HepG2 (cell line): ENCODE results near the gene LGALS14. TPM values are rescaled to one million over a fixed set of nuclear protein-coding genes. Genes with fewer than 3 reads are reported as not detected.

Experiments used
- ARID5B ChIP-seq: IDR thresholded peaks from 2 replicates; pipeline ENCODE4 v1.4.0; 2020; ENCODE audit warnings: mild to moderate bottlenecking, missing genetic modification reagents
- FOXJ3 ChIP-seq: sonication (generic); formaldehyde crosslinking; IDR thresholded peaks from 2 replicates; pipeline ENCODE4 v1.4.0; 2020; ENCODE audit warnings: missing genetic modification reagents, mild to moderate bottlenecking, borderline replicate concordance
- FOXM1 ChIP-seq: sonication (generic); formaldehyde crosslinking; IDR thresholded peaks from 2 replicates; pipeline ENCODE4 v1.5.0; 2020; ENCODE audit warnings: missing genetic modification reagents
- HNF4G ChIP-seq, 2 experiments: sonication (generic) in 1 of 2; formaldehyde crosslinking in 1 of 2; IDR thresholded peaks; 2 replicates each; pipeline versions ENCODE4 v1.4.0 to v1.6.1; 2011 to 2020; ENCODE audit warnings: borderline replicate concordance in 2 of 2, low read depth in 2 of 2, mild to moderate bottlenecking in 2 of 2, low read length in 1 of 2, missing genetic modification reagents in 1 of 2, moderate library complexity in 1 of 2
- ISL2 ChIP-seq: sonication (generic); formaldehyde crosslinking; IDR thresholded peaks from 2 replicates; pipeline ENCODE4 v1.5.0; 2020; ENCODE audit warnings: missing genetic modification reagents
- NCOA2 ChIP-seq: sonication (generic); formaldehyde crosslinking; IDR thresholded peaks from 2 replicates; pipeline ENCODE4 v1.8.0; 2022; ENCODE audit warnings: inconsistent platforms
- PATZ1 ChIP-seq: sonication (generic); formaldehyde crosslinking; IDR thresholded peaks from 2 replicates; pipeline ENCODE4 v1.4.0; 2020; ENCODE audit warnings: missing genetic modification reagents
- PCBP1 ChIP-seq: fragments of 200-400 bp; formaldehyde crosslinking; IDR thresholded peaks from 2 replicates; pipeline ENCODE4 v1.6.1; 2017; ENCODE audit warnings: mild to moderate bottlenecking, low read depth, low read length, borderline replicate concordance
- SAP130 ChIP-seq: IDR thresholded peaks from 2 replicates; pipeline ENCODE4 v1.6.1; 2016; ENCODE audit warnings: low read depth
- SKI ChIP-seq: fragments of 450-650 bp; IDR thresholded peaks from one replicate; pipeline ENCODE4 v1.6.1; 2018; ENCODE audit warnings: mild to moderate bottlenecking; ENCODE audit not compliant: partially characterized antibody
- SOX13 ChIP-seq, 3 experiments: fragments of 450-650 bp in 1 of 3; sonication (generic) in 1 of 3; formaldehyde crosslinking in 1 of 3; IDR thresholded peaks in 2 of 3; conservative IDR thresholded peaks in 1 of 3; 2 replicates each; pipeline versions ENCODE4 v1.5.0 to v1.6.1; 2016 to 2020; ENCODE audit warnings: antibody characterized with exemption in 1 of 3, mild to moderate bottlenecking in 1 of 3, missing compliant biosample characterization in 1 of 3, missing genetic modification reagents in 1 of 3, moderate library complexity in 1 of 3
- SYNCRIP ChIP-seq: fragments of 200-400 bp; formaldehyde crosslinking; IDR thresholded peaks from 2 replicates; pipeline ENCODE4 v1.6.1; 2018; ENCODE audit warnings: mild to moderate bottlenecking, low read depth, low read length; ENCODE audit not compliant: insufficient read depth
- ZGPAT ChIP-seq: IDR thresholded peaks from 2 replicates; pipeline ENCODE4 v1.6.1; 2016; ENCODE audit warnings: mild to moderate bottlenecking
- ZNF142 ChIP-seq: sonication (generic); formaldehyde crosslinking; IDR thresholded peaks from 2 replicates; pipeline ENCODE4 v1.4.0; 2020; ENCODE audit warnings: missing genetic modification reagents
- ZNF30 ChIP-seq: sonication (generic); formaldehyde crosslinking; IDR thresholded peaks from 2 replicates; pipeline ENCODE4 v1.5.0; 2020; ENCODE audit warnings: mild to moderate bottlenecking, missing genetic modification reagents
- polyA plus RNA-seq, 8 experiments: library from polyadenylated mRNA; depleted of rRNA in 3 of 8; stranded (reverse) in 7 of 8; unstranded in 1 of 8; fragments of >200 nt; fragmentation: Illumina TruSeq in 4 of 8; extraction: Trizol in 4 of 8; gene quantifications; 2 replicates each; pipeline versions ENCODE4 v1.2.1 to v1.2.3, GENCODE V29; 2011 to 2016; ENCODE audit warnings: low read depth in 4 of 8, missing spikeins in 1 of 8, mixed read lengths in 1 of 8; ENCODE audit not compliant: insufficient read depth in 1 of 8
- total RNA-seq, 5 experiments: library from RNA; depleted of rRNA; stranded (reverse); fragments of >200 nt; fragmentation: Illumina TruSeq; extraction: Trizol; gene quantifications; 2 replicates each; pipeline ENCODE4 v1.2.3, GENCODE V29; 2016; ENCODE audit warnings: low read depth in 1 of 5

The LGALS14 gene
- total and polyA plus RNA-seq, 2 of the 13 experiments (the other 11 are each of a cell fraction or from before 2014, with no cell fraction given): not detected

- TF ChIP-seq ISL2 (CRISPR knock-in tag) (no peak), SAP130 (CRISPR knock-in tag) (peak; percentile 25; the same call in 1 of the 2 replicates), ZNF142 (CRISPR knock-in tag) (no peak), SOX13 (IDR thresholded peaks at IDR 0.05) (no peak), SOX13 (CRISPR knock-in tag; conservative IDR thresholded peaks at IDR 0.05 in 1 of 2, IDR thresholded peaks at IDR 0.05 in 1 of 2) (peak in 1 of 2 experiments; percentile 54; a peak in 1 of 4 replicates), SYNCRIP (no peak), NCOA2 (CRISPR knock-in tag) (peak; percentile 40; the same call in 1 of the 2 replicates), FOXJ3 (CRISPR knock-in tag) (peak; percentile 50; the same call in 1 of the 2 replicates), ARID5B (CRISPR knock-in tag) (peak; percentile 75), ZGPAT (CRISPR knock-in tag) (peak; percentile 30; the same call in 1 of the 2 replicates), SKI (peak; percentile 76), HNF4G (IDR thresholded peaks at IDR 0.05; ENCODE audit: borderline replicate concordance, low read depth, low read length) (0 out of 2 replicates have a peak, but pooled peaks have one; percentile 21), HNF4G (CRISPR knock-in tag; IDR thresholded peaks at IDR 0.05; ENCODE audit: borderline replicate concordance, low read depth) (no peak), PCBP1 (no peak), ZNF30 (no peak), PATZ1 (peak; percentile 44; the same call in 1 of the 2 replicates), FOXM1 (CRISPR knock-in tag) (no peak)
Measured at GRCh38 chr19:39695759-39696158, 8.5 kb upstream of the LGALS14 start (continued).
